Stimulated activated naive CD8-positive, alpha-beta T cell treated with anti-CD3 and anti-CD28 coated beads, Interleukin-15, Interleukin-2, amounts not matched to agents 100 ng/mL and 50 ng/mL, for 24 hours (primary cell): ENCODE measurements around the gene CELF6.
"Not testable (repeated sequence)": the region's sequence is repeated elsewhere in the genome, so short reads cannot be mapped to it uniquely, and the experiment has no call there.

Experiments used
- H3K27ac Mint-ChIP-seq: one replicate; pipeline ENCODE4 v1.8.0; 2021; ENCODE audit warnings: mild to moderate bottlenecking, mixed read lengths
- H3K27me3 Mint-ChIP-seq: one replicate; pipeline ENCODE4 v1.8.0; 2021; ENCODE audit warnings: mixed read lengths
- H3K36me3 Mint-ChIP-seq: one replicate; pipeline ENCODE4 v1.8.0; 2021; ENCODE audit warnings: low read depth, mixed read lengths
- H3K4me1 Mint-ChIP-seq: one replicate; pipeline ENCODE4 v1.8.0; 2021; ENCODE audit warnings: low read depth, mixed read lengths
- H3K4me3 Mint-ChIP-seq: one replicate; pipeline ENCODE4 v1.8.0; 2021; ENCODE audit warnings: mild to moderate bottlenecking, mixed read lengths
- H3K9me3 Mint-ChIP-seq: one replicate; pipeline ENCODE4 v1.8.0; 2021; ENCODE audit warnings: mixed read lengths

CELF6 gene

GRCh38 chr15:72302955-72303354 lies 17.0 kb downstream of the CELF6 start:
- H3K4me3 Mint-ChIP-seq, result no peak overlapping the region
- H3K27me3 Mint-ChIP-seq, result no peaks in the 10 kb centered on the region
- H3K36me3 Mint-ChIP-seq, result no peaks in the 10 kb centered on the region
- no peaks in the 10 kb centered on the region for H3K9me3 Mint-ChIP-seq
- H3K4me1 Mint-ChIP-seq, result peaks cover 14% of the 10 kb centered on the region
- no peak overlapping the region for H3K27ac Mint-ChIP-seq

- no peaks in the 10 kb centered on the region for H3K9me3 Mint-ChIP-seq
- H3K36me3 Mint-ChIP-seq, result no peaks in the 10 kb centered on the region
- no peak overlapping the region for H3K27ac Mint-ChIP-seq
- no peak overlapping the region for H3K4me3 Mint-ChIP-seq
- no peaks in the 10 kb centered on the region for H3K4me1 Mint-ChIP-seq
- H3K27me3 Mint-ChIP-seq, result no peaks in the 10 kb centered on the region
These were observed 30.2 kb downstream of the CELF6 start for GRCh38 chr15:72289597-72290325.

GRCh38 chr15:72288796-72289596 lies 31.0 kb downstream of the CELF6 start:
- H3K4me3 Mint-ChIP-seq, result no peak overlapping the region
- no peaks in the 10 kb centered on the region for H3K4me1 Mint-ChIP-seq
- H3K9me3 Mint-ChIP-seq, result no peaks in the 10 kb centered on the region
- H3K27ac Mint-ChIP-seq, result no peak overlapping the region
- no peaks in the 10 kb centered on the region for H3K27me3 Mint-ChIP-seq
- no peaks in the 10 kb centered on the region for H3K36me3 Mint-ChIP-seq

- Mint-ChIP-seq H3K36me3 (no peaks in the 10 kb centered on the region), H3K4me1 (no peaks in the 10 kb centered on the region), H3K27ac (no peak overlapping the region)
These were observed 33.9 kb downstream of the CELF6 start for GRCh38 chr15:72285927-72286516.

GRCh38 chr15:72285402-72285801 lies 34.6 kb downstream of the CELF6 start:
- no peaks in the 10 kb centered on the region for H3K4me1 Mint-ChIP-seq
- H3K36me3 Mint-ChIP-seq, result no peaks in the 10 kb centered on the region
- H3K9me3 Mint-ChIP-seq, result no peaks in the 10 kb centered on the region
- no peak overlapping the region for H3K4me3 Mint-ChIP-seq
- no peaks in the 10 kb centered on the region for H3K27me3 Mint-ChIP-seq
- H3K27ac Mint-ChIP-seq, result no peak overlapping the region

More at GRCh38 chr15:72285927-72286516, 33.9 kb downstream of the CELF6 start:
- Mint-ChIP-seq H3K4me3 (no peak overlapping the region), H3K9me3 (no peaks in the 10 kb centered on the region), H3K27me3 (no peaks in the 10 kb centered on the region)

- no peaks in the 10 kb centered on the region for H3K36me3 Mint-ChIP-seq
- H3K4me3 Mint-ChIP-seq, result no peak overlapping the region
- no peaks in the 10 kb centered on the region for H3K9me3 Mint-ChIP-seq
- no peaks in the 10 kb centered on the region for H3K4me1 Mint-ChIP-seq
- H3K27ac Mint-ChIP-seq, result no peak overlapping the region
- no peaks in the 10 kb centered on the region for H3K27me3 Mint-ChIP-seq
These were observed 35.2 kb downstream of the CELF6 start for GRCh38 chr15:72284781-72285180.

GRCh38 chr15:72281713-72282112 lies 38.2 kb downstream of the CELF6 start:
- Mint-ChIP-seq H3K4me1 (no peaks in the 10 kb centered on the region), H3K27me3 (no peaks in the 10 kb centered on the region), H3K9me3 (no peaks in the 10 kb centered on the region), H3K27ac (no peak overlapping the region), H3K4me3 (no peak overlapping the region), H3K36me3 (no peaks in the 10 kb centered on the region)

GRCh38 chr15:72280751-72281150 lies 39.2 kb downstream of the CELF6 start:
- H3K27me3 Mint-ChIP-seq, result no peaks in the 10 kb centered on the region

GRCh38 chr15:72278737-72279136 lies 41.2 kb downstream of the CELF6 start:
- H3K27me3 Mint-ChIP-seq, result no peaks in the 10 kb centered on the region
- no peak overlapping the region for H3K4me3 Mint-ChIP-seq
- H3K27ac Mint-ChIP-seq, result no peak overlapping the region
- peaks cover 4% of the 10 kb centered on the region for H3K4me1 Mint-ChIP-seq
- no peaks in the 10 kb centered on the region for H3K36me3 Mint-ChIP-seq
- H3K9me3 Mint-ChIP-seq, result no peaks in the 10 kb centered on the region

More at GRCh38 chr15:72280751-72281150, 39.2 kb downstream of the CELF6 start:
- Mint-ChIP-seq H3K4me3 (no peak overlapping the region), H3K9me3 (no peaks in the 10 kb centered on the region), H3K36me3 (no peaks in the 10 kb centered on the region), H3K4me1 (no peaks in the 10 kb centered on the region), H3K27ac (no peak overlapping the region)

GRCh38 chr15:72276326-72276700 lies 43.6 kb downstream of the CELF6 start:
- Mint-ChIP-seq H3K27ac (no peak overlapping the region), H3K4me1 (peaks cover 20% of the 10 kb centered on the region), H3K27me3 (no peaks in the 10 kb centered on the region), H3K36me3 (no peaks in the 10 kb centered on the region), H3K4me3 (no peak overlapping the region), H3K9me3 (no peaks in the 10 kb centered on the region)

GRCh38 chr15:72275635-72276325 lies 44.2 kb downstream of the CELF6 start:
- H3K9me3 Mint-ChIP-seq, H3K27ac Mint-ChIP-seq, H3K27me3 Mint-ChIP-seq: not testable (repeated sequence)

GRCh38 chr15:72272997-72273352 lies 47.0 kb downstream of the CELF6 start:
- peaks cover 36% of the 10 kb centered on the region for H3K4me1 Mint-ChIP-seq
- no peaks in the 10 kb centered on the region for H3K9me3 Mint-ChIP-seq
- no peaks in the 10 kb centered on the region for H3K27me3 Mint-ChIP-seq
- H3K4me3 Mint-ChIP-seq, result peak overlapping the region; percentile 86
- peak overlapping the region; percentile 93 for H3K27ac Mint-ChIP-seq
- H3K36me3 Mint-ChIP-seq, result peaks cover 18% of the 10 kb centered on the region

More at GRCh38 chr15:72275635-72276325, 44.2 kb downstream of the CELF6 start:
- peaks cover 25% of the 10 kb centered on the region for H3K4me1 Mint-ChIP-seq
- not testable (repeated sequence) for H3K4me3 Mint-ChIP-seq, H3K36me3 Mint-ChIP-seq

- H3K27ac Mint-ChIP-seq, result peak within 1 kb of the TSS; percentile 93
- H3K4me1 Mint-ChIP-seq, result peaks cover 36% of the 10 kb centered on the region
- no peaks in the 10 kb centered on the region for H3K9me3 Mint-ChIP-seq
- peak within 1 kb of the TSS; percentile 92 for H3K4me3 Mint-ChIP-seq
- H3K36me3 Mint-ChIP-seq, result peaks cover 22% of the 10 kb centered on the region
- H3K27me3 Mint-ChIP-seq, result no peaks in the 10 kb centered on the region
These were observed 47.6 kb downstream of the CELF6 start, which contains the start of gene PARP6 for GRCh38 chr15:72272213-72272996. PARP6 (minus strand) TSS chr15:72272554; CDS start chr15:72267477, 5,077 bp downstream.

- peaks cover 27% of the 10 kb centered on the region for H3K36me3 Mint-ChIP-seq
- H3K4me1 Mint-ChIP-seq, result peaks cover 36% of the 10 kb centered on the region
- H3K9me3 Mint-ChIP-seq, result no peaks in the 10 kb centered on the region
- H3K4me3 Mint-ChIP-seq, result peak overlapping the region; percentile 92
- H3K27ac Mint-ChIP-seq, result peak overlapping the region; percentile 87
- no peaks in the 10 kb centered on the region for H3K27me3 Mint-ChIP-seq
These were observed 48.1 kb downstream of the CELF6 start for GRCh38 chr15:72271895-72272212.
